Mammary epithelial cell (primary cell): ENCODE results near the gene PAFAH1B2.

Source experiments
- EZH2 ChIP-seq: IDR thresholded peaks from 2 replicates; pipeline ENCODE4 v1.6.1; 2012; ENCODE audit warnings: low read length, inconsistent platforms, borderline replicate concordance
- TF ChIP-seq, protein P1 (sequence below), 2 donors: IDR thresholded peaks in 1 of 2; conservative IDR thresholded peaks in 1 of 2; 2 replicates each; pipeline ENCODE4 v1.5.1; 2011 to 2012; ENCODE audit warnings: inconsistent platforms in 2 of 2, low read length in 2 of 2, mild to moderate bottlenecking in 2 of 2, control low read depth in 1 of 2, low read depth in 1 of 2; ENCODE audit not compliant: insufficient read depth in 1 of 2; ENCODE audit errors: extremely low read depth in 1 of 2

DNA sequence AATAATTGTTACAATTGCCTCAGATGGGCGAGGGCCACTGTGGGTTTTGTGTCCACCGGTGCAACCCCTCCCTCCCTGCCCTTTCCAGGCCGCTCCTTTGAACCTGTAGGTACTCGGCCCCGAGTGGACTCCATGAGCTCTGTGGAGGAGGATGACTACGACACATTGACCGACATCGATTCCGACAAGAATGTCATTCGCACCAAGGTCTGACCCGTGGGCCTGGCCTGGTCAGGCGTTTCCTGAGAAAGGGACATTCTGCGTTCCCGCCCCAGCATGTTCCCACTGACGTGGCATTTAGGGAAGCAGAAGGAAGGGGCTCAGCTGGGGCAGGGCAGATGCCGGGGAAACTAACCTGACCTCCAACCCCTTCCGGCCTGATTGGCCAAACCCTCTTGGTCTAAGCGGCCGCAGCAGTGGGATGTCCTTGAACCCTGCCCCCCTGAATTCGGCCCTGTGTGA, 44.6 kb downstream of the PAFAH1B2 start:
- TF ChIP-seq, protein P1, sequence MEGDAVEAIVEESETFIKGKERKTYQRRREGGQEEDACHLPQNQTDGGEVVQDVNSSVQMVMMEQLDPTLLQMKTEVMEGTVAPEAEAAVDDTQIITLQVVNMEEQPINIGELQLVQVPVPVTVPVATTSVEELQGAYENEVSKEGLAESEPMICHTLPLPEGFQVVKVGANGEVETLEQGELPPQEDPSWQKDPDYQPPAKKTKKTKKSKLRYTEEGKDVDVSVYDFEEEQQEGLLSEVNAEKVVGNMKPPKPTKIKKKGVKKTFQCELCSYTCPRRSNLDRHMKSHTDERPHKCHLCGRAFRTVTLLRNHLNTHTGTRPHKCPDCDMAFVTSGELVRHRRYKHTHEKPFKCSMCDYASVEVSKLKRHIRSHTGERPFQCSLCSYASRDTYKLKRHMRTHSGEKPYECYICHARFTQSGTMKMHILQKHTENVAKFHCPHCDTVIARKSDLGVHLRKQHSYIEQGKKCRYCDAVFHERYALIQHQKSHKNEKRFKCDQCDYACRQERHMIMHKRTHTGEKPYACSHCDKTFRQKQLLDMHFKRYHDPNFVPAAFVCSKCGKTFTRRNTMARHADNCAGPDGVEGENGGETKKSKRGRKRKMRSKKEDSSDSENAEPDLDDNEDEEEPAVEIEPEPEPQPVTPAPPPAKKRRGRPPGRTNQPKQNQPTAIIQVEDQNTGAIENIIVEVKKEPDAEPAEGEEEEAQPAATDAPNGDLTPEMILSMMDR (conservative IDR thresholded peaks at IDR 0.05 in 1 of 2, IDR thresholded peaks at IDR 0.05 in 1 of 2; ENCODE audit: extremely low read depth in 1 of 2, insufficient read depth in 1 of 2, low read depth in 1 of 2, low read length in 2 of 2): no peak
- TF ChIP-seq EZH2: no peak
